NB4 (cell line): ENCODE results near the gene APOBEC3B.

ENCODE experiments used
- CTCF ChIP-seq: IDR thresholded peaks from one replicate; pipeline ENCODE4 v1.5.1; 2012; ENCODE audit warnings: low read depth, low read length
- POLR2A ChIP-seq: IDR thresholded peaks from 2 replicates; pipeline ENCODE4 v1.6.1; 2011; ENCODE audit warnings: mild to moderate bottlenecking; ENCODE audit not compliant: insufficient read length; ENCODE audit errors: extremely low read depth

- peak; percentile 78 for TF ChIP-seq CTCF
- no peak for TF ChIP-seq POLR2A
These were observed 8.6 kb upstream of the APOBEC3B start for GRCh38 chr22:38973289-38974169.
